AG20443 (cell line): ENCODE results near the gene MAVS.
"Not testable (repeated sequence)": the region's sequence is repeated elsewhere in the genome, so short reads cannot be mapped to it uniquely, and the experiment has no call there.

Experiments
- DNase-seq: peaks from one replicate; pipeline ENCODE4 v3.0.0; 2012; ENCODE audit warnings: low spot score, mixed read lengths

Gene MAVS

DNA sequence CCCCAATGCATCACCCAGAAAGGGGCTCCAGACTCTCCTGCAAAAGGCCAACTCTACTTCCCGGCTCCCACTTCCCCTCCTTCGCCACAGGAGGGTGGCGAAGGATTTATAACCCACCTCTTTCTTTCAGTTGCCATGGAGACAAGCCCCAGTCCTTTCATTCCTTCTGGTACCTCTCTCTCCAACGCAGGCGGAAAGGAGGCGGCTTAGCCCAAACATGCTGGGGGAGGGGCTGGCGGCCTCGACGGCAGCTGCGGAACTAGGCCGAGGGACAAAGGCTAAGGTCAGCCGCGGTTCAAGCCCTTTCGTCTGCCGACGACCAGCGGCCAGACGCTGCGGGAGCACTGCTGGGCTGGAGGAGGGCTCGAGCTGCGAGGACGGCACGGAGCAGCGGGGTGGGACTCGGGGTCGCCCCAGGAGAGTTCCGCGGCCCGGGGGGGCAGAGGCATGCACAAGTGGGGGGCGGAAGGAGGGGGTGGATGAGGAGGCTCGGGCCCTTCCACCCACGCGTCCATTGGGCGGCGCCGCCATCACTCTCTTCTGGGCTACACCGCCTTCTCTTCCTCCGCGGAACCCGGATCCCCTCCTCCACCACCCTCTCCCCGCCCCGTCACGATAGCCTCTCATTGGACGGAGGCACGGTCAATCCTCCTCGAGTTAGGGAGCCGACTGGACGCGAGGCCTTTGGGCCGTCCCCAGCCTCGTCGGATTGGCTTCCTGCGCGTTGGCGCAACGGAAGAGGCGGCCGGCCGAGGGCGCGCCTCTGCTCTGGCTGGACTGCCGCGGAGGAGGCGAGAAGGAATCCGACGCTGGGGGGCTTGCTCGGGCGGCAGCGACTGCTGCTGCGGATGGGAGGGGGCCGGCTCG is 42.2 kb downstream of the MAVS start, which contains the start of gene PANK2:
Gene PANK2 (plus strand): TSS at position 766 of the 867 bp plus-strand sequence.
- peak; percentile 99 for DNase-seq

DNA sequence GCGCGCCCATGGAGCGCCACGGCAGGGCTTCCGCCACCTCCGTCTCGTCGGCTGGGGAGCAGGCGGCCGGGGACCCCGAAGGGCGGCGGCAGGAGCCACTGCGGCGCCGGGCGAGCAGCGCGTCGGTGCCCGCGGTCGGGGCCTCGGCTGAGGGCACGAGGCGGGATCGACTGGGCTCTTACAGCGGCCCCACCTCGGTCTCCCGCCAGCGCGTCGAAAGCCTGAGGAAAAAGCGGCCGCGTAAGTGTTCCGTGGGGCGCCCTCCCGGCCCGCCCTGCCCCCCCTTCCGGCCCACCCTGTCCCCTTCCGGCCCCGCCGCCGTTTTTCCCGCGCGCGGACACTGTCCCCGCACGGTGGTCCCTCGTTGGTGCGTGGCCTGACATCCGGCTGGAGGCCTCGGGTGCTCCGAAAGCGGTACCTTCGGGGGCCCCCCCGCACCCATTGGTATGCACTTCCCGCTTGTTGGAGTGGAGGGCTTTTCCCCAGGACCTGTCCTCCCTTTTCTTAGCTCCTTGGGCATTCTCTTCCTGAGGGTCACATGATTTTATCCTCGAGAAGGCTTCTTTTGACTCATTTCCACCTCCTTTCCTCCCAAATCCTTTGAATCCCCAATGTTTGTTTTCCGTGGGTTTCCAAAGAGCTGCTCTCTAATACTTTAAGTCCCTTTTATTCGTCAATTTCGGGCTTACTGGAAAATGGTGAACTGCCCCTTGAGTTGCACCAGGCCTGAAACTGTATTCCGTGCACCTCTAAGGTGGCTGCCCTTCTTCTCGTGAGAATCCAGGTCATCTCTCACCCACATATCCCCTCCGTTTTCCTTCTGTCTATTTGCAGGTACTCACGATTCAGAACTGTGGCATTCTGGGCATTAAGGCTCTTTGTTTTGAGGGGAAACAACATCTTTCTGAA is 43.1 kb downstream of the MAVS start:
- peak; percentile 45 for DNase-seq

DNA sequence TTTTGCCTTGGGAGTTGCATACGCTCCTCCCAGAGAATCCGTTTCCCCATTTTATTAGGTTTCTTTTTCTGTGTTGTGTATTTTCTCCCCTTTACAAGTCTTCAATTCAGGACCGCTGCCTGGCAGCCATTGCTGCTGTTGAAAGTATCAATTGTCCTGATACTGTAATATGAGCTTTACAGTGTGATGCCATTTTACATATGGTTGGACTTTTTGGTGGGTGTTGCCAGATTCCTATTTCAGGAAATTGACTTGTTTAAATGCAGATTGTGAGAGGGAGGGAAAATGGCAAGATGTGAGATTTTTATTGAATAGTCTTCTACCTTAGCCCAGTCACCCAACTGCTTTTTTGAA is 43.7 kb downstream of the MAVS start:
- no peak for DNase-seq

DNA sequence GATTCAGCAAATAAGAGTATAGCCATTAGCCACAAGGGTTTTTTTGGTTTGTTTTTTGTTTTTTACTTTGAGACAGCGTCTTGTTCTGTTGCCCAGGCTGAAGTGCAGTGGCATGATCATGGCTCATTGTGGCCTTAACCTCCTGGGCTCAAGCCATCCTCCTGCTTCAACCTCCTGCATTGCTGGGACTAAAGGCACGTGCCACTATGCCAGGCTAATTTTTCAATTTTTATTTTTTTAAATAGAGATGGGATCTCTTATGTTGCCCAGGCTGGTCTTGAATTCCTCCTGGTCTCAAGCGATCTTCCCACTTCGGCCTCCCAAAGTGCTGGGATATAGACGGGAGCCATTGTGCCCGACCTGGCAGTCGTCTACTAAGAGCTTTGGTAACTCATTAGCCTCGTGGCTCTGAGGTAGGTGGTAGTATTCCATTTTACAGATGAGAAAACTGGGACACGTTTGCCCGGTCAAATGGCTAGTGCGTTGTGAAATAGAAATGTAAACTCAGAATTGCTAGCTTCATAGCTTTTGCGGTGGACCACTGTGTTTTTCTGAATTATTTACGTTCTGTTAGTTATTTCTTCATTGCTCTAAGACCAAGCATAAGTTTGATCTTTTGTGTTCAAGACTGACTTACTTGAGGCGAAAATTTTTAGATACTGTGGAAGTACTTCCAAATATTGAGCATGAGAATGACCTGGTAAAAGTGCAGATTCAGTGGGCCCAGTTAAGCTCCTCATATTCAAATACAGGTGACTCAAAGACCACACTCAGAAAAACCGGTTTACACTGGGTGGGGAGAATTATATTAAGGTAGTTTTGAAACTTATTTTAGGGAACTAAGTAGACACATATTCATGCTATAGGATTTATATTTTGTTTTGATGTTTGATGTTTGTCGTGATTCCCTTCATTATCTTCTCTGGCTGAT is 44.6 kb downstream of the MAVS start:
- DNase-seq = no peak

DNA sequence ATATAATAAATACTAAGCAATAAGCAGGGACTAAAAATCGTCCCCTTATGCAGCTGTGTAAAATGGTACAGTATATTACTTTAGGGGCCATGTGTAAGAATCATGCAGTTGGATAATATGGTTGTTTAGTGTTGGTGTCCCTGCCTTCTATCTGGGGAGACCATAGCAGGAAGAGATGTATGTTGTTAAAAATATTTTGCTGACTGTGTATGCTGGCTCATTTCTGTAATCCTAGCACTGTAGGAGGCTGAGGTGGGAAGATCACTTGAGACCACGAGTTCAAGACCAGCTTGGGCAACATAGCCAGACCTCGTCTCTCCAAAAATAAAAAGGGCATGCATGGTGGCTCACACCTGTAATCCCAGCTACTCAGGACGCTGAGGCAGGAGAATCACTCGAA is 48.2 kb downstream of the MAVS start:
- no peak for DNase-seq

DNA sequence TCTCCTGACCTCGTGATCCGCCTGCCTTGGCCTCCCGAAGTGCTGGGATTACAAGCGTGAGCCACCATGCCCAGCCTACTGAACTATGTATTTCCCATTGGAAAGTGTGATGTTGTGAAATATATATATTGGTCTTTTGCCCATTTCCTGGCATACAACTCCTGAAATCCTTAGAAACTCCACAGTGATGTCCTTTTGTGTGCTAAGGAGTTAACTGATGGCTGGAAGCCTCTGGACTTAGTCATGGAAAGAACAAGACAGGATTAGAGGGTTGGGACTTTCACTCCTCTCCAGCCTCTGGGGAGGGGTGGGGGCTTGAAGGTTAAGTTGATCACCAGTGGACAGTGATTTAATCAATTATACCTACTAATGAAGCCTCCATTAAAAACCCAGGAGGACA is 49.7 kb downstream of the MAVS start:
- no peak for DNase-seq

DNA sequence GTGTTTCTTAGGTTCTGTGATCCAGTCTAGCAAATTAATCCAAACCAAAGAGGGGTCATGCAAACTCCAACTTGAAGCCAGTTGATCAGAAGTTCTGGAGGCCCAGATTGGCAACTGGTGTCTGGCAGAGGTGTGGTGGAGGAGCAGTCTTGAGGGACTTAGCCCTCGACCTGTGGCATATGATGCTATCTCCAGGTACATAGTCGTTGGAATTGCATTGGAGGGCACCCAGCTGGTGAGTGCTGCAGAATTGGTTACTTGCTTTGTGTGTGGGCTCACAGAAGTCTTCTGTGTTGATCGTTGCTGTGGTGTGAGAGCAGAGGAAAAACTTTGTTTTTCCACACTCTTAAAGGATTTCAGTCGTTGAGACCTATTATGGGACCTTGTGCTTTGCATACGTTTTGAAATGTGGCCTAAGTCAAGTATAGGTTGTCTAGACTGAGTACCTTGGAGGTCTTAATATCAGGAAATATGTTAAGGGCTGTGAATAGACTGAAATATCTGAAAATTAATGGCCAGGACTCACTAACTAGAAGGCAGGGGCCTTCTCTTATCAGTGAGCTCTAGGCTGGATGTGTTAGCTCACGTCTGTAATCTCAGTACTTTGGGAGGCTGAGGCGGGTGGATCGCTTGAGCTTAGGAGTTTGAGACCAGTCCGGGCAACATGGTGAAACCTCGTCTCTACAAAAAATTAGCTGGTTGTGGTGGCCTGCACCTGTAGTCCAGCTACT is 50.4 kb downstream of the MAVS start:
- no peak for DNase-seq

DNA sequence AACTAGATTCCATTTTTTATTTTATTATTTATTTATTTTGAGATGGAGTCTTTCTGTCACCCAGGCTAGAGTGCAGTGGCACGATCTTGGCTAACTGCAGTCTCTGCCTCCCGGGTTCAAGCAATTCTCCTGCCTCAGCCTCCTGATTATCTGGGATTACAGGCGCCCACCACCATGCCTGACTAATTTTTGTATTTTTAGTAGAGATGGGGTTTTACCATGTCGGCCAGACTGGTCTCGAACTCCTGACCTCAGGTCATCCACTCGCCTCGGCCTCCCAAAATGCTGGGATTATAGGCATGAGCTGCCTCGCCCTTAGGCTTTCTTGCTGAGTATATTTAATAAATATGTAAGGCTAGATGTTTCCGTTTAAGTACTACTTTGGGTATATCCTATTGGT is 51.5 kb downstream of the MAVS start:
- DNase-seq = not testable (repeated sequence)

DNA sequence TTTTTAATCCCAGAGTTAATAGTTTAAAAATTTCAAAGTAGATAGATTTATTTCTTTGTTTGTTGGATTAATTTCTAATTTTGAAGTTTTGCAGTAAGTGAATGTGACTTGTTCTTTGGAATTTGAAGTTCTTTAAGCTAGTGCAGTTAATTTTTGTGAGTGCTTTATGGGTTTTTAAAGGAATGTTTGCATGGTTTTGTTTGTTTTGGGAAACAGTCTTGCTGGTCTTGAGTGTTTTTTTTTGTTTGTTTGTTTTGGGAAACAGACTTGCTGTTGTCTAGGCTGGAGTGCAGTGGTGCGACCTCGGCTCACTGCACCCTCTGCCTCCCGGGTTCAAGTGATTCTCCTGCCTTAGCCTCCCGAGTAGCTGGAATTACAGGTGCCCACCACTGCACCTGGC is 52.0 kb downstream of the MAVS start:
- DNase-seq = no peak

DNA sequence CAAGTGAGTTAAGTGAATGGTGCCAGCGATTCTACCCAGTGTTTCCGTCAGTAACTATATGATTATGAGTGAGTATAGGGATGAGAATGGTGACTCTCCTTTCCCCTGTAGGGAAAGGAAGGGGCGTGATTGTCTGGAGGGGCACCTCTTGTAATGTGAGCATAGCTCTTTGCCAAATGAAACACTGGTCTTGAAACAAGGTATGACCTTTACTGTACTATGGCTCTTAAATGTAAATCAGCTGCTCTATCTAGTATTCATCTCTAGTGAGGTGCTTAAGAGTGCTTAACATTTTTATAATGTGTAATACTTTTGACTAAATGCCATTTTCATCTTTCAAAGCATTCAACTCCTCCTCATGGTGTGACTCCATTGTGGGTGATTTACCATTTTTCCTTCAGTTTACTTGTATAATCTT is 53.6 kb downstream of the MAVS start:
- DNase-seq = no peak

DNA sequence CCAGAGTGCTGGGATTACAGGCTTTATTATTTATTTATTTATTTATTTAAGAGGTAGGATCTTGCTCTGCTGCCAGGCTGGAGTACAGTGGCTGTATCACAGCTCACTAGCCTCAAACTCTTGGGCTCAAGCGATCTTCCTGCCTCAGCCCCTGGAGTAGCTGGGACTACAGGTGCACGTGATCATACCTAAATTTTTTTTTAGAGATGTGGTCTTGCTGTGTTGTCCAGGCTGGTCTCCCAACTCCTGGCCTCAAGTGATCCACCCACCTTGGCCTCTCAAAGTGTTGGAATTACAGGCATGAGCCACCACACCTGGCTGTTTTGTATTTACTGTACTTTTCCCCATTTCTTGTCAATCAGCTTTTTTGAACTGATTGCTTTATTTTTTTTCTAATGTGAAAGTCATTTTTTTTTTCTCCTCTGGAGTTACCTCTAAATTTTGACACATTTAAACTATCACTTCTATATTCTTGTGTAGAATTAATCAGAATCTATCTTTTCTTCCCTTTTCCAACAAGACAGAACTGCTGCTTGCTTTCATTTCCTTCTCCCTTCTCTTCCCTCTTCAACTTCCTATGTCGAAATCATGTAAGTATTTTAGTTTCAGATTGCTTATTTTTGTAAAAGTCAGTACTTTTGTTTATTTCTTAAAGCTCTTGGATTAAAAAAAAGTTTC is 54.5 kb downstream of the MAVS start:
- no peak for DNase-seq

DNA sequence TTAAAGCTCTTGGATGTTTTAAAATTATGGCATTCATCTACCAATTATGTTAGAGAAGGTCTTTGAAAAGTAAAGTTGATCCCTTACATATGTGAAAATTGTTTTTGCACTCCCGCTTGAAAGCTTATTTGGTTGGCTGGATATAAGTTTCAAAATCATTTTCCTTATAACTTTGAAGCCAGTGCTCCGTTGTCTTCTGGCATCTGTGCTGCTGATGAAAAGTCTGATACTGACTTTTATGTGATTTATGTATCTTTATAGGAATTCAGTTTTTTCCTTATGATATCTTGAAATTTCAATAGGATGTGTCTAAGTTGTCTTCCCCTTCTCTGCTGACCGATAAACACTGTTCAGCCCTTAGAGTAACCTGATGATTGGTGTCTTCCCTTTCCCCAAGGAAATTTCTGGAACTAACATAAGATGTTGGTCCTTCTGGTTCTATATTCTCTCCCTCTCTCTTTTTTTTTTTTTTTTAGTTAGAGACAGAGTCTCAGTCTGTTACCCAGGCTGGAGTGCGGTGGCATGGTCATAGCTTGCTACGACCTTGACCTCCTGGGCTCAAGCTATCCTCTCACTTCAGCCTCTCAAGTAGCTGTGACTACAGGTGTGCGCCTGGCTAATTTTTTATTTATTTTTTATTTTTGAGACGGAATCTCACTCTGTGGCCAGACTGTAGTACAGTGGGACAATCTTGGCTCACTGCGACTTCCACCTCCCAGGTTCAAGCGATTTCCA is 55.2 kb downstream of the MAVS start:
- DNase-seq = no peak

DNA sequence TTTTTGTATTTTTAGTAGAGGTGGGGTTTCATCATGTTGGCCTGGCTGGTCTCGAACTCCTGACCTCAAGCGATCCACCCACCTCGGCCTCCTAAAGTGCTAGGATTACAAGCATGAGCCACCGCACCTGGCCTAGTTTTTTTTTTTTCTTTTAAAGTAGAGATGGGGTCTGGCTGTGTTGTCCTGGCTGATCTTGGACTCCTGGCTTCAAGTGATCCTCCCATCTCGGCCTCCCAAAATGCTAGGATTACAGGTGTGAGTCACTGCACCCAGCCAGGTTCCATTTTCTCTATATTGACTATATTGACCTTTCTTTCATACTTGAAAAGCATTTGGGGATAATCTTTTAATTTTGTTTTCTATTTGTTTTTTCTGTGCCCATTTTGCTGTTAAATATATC is 55.8 kb downstream of the MAVS start:
- no peak for DNase-seq

DNA sequence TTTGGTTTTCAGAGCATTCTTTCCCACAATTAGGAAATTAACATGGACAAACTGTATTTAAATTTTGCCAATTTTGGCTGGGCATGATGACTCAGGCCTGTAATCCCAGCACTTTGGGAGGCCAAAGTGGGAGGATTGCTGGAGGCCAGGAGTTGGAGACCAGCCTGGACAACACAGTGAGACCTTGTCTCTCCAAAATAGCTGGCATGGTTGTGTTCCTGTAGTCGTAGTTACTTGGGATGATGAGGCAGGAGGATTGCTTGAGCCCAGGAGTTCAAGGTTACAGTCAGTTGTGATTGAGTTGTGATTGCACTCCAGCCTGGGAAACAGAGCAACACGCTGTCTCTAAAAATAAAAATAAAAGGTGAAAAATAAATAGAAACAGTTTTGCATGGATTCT is 57.6 kb downstream of the MAVS start:
- no peak for DNase-seq

DNA sequence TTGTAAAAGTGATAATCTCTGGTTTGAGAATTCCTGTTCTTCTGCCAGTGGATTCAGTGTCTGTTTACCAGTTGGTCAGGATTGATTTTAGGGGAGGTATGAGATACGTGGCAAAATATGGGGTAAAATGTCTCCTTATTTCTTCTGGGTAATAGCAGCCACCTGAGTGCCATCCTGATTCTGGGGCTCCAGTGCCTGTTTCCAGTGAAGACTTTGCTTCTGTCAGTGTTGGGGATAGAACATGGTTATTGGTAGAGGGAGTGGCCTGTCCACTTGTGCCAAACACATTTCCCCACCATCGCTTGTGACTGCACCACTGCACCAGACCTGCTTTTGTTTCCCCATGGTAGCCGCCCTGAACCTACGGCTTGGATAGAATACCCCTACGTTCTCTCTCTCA is 58.2 kb downstream of the MAVS start:
- no peak for DNase-seq

DNA sequence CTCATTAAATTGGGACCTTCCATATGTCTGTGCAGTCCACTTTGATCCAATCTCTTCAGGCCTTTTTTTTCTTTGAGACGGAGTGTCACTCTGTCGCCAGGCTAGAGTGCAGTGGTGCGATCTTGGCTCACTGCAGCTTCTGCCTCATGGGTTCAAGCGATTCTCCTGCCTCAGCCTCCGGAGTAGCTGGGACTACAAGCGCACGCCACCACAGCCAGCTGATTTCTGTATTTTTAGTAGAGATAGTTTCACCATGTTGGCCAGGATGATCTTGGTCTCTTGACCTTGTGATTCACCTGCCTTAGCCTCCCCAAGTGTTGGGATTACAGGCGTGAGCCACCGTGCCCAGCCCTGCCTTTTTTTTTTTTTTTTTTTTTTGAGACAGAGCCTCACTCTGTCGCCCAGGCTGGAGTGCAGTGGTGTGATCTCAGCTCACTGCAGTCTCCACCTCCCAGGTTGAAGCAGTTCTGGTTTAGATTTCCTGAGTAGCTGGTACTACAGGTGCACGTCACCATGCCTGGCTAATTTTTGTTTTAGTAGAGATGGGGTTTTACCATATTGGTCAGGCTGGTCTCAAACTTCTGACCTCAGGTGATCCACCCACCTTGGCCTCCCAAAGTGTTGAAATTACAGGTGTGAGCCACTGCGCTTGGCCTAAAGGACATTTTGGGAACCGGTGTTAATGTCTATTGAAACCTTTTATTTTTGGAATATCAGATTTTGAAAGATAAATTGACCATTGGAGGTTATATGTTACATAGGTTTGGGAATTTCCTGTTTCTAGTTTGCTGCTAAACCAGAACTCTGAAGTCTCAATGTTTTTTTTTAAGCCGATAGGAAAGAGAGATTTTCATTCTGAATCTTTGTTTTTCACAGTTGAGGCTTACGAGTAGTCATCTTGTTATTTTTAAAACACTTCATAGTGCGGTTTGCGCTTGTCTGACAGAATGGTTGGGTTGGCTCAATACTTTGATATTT is 60.4 kb downstream of the MAVS start:
- DNase-seq = not testable (repeated sequence)

DNA sequence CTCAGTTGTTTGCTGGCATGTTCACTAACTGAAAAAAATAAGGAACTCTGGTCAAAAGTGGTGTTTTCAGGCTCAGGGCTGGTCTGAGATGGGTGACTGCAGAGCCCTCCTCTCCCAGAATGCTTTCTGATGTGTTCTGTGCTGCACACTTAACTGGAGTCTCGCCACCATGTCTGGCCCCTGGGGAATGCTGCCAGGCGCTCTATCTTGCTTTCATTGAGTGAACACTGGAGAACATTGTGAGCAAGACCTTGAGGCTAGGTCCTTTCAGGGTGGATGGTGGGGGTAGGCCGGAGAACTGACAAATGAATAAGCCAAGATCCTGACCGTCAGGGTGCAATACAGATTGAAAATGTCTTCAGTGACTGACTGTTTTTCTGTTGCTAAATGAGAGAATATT is 62.0 kb downstream of the MAVS start:
- DNase-seq = no peak

DNA sequence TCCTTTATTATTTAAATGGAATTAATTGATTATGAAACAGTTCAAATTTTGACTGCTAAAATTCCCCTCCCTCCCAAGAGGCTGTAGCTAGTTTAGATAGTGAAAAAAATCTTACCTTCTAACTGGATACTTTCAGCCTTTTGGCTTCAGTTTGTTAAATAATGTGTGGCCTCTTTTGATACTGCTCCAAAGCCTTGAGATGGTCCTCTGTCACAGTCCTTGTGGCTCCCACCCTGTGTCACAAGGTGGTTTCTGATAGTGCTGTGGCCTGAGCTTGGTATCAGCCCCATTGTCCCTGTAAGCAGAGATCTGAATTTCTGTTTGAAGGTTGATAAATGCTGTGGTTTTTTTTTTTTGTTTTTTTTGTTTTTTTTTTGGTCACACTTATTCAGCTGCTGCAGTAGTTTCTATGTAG is 63.3 kb downstream of the MAVS start:
- DNase-seq = no peak

DNA sequence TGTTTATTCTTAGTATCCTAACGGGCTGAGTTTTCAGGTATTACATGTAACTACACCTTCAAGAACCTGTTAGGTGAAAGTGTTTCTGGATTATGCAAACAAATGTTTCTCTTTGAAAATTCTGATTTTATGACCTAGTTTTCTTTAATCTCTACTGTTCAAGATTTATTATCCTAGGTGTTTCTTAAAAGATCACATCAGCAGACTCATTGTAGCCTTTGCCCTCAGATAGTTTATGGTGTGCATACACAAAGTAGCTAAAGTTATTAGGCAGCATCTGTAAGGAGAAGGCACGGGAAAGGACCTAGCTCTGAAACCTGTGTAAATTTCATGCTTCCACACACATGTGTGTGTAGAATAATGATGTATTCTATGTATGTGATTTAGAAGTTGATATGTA is 64.2 kb downstream of the MAVS start:
- DNase-seq = no peak
